HEK293T (cell line): ENCODE results near the gene SUSD4.

Experiments used
- ARNT ChIP-seq: fragments of 450-650 bp; IDR thresholded peaks from 2 replicates; pipeline ENCODE4 v1.6.1; 2017; ENCODE audit warnings: mild to moderate bottlenecking
- BHLHE40 ChIP-seq: fragments of 450-650 bp; IDR thresholded peaks from 2 replicates; pipeline ENCODE4 v1.6.1; 2016; ENCODE audit warnings: mild to moderate bottlenecking, moderate library complexity, borderline replicate concordance
- CTBP1 ChIP-seq: fragments of 450-650 bp; IDR thresholded peaks from 2 replicates; pipeline ENCODE4 v1.6.1; 2016; ENCODE audit warnings: borderline replicate concordance
- ELF4 ChIP-seq: fragments of 450-650 bp; IDR thresholded peaks from 2 replicates; pipeline ENCODE4 v1.6.1; 2017; ENCODE audit warnings: antibody characterized with exemption
- FOXA1 ChIP-seq: fragments of 450-650 bp; IDR thresholded peaks from 2 replicates; pipeline ENCODE4 v1.6.1; 2016; ENCODE audit warnings: mild to moderate bottlenecking
- FOXK2 ChIP-seq: fragments of 450-650 bp; IDR thresholded peaks from 2 replicates; pipeline ENCODE4 v1.6.1; 2016; ENCODE audit warnings: mild to moderate bottlenecking
- FOXM1 ChIP-seq: fragments of 450-650 bp; IDR thresholded peaks from 2 replicates; pipeline ENCODE4 v1.6.1; 2017; ENCODE audit warnings: mild to moderate bottlenecking, borderline replicate concordance
- HDGF ChIP-seq: fragments of 450-650 bp; IDR thresholded peaks from 2 replicates; pipeline ENCODE4 v1.6.1; 2017; ENCODE audit warnings: antibody characterized with exemption, borderline replicate concordance
- NFRKB ChIP-seq: fragments of 450-650 bp; IDR thresholded peaks from 2 replicates; pipeline ENCODE4 v1.6.1; 2016; ENCODE audit warnings: mild to moderate bottlenecking, moderate library complexity
- SUZ12 ChIP-seq: fragments of 450-650 bp; IDR thresholded peaks from 2 replicates; pipeline ENCODE4 v1.6.1; 2016; ENCODE audit warnings: mild to moderate bottlenecking
- ZNF384 ChIP-seq: fragments of 450-650 bp; IDR thresholded peaks from 2 replicates; pipeline ENCODE4 v1.6.1; 2016
- TF ChIP-seq, protein P1 (sequence below): fragments of 450-650 bp; IDR thresholded peaks from 2 replicates; pipeline ENCODE4 v1.6.1; 2016

DNA sequence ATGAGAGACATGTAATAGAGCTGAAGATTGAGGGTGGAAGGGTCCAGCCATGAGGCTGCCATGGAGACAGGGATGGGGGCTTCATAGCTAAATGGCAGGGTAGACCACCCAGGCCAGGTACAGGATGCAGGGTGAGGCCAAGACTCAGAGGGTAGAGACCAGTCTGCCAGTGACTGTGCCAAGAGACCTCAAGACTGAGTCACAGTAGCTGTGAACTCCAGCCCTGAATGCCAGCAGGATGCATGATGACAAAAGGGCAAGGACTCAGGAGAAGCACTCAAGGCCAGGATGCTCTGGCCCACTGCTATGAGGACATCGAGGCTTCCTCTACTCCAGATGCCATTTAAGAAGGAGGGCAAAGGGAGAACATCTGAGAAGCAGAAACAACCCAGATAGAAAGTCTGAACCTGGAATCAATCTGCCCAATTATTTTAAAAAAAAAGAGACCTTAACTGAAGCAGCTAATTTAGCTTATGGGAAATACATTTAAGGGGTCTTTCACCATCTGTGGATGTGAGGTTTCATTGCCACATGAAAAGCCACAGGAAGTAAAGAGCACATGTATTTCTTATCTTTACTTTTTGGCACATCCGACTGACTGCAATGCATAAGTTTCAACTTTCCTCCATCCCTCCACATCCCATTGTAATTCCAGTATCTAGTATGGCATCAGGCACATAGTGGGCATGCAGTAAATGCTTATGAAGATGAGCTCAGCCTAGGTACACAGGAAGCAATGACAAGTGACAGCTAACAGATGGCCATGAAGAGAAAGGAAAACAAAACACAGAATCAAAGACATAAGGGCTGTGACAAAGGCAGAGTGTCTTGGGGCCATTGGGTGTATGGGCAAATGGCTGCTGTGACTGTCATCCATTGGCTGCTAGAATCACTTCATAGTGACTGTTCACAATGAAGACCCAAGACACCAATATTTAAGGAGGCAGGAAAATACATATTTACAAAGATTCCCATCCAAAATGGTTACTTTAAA is 40.2 kb downstream of the SUSD4 start:
- TF ChIP-seq CTBP1 (no peak), FOXK2 (no peak), ELF4 (no peak), ZNF384 (no peak), FOXM1 (no peak), ARNT (no peak), NFRKB (no peak), HDGF (no peak), SUZ12 (no peak), BHLHE40 (no peak), FOXA1 (no peak)
- TF ChIP-seq, protein P1, sequence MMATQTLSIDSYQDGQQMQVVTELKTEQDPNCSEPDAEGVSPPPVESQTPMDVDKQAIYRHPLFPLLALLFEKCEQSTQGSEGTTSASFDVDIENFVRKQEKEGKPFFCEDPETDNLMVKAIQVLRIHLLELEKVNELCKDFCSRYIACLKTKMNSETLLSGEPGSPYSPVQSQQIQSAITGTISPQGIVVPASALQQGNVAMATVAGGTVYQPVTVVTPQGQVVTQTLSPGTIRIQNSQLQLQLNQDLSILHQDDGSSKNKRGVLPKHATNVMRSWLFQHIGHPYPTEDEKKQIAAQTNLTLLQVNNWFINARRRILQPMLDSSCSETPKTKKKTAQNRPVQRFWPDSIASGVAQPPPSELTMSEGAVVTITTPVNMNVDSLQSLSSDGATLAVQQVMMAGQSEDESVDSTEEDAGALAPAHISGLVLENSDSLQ = no peak
